Endothelial cell (in vitro differentiated cells): Measurements from ENCODE around the gene RNASEH1. TPM values are rescaled to one million over a fixed set of nuclear protein-coding genes. Genes with fewer than 3 reads are reported as not detected.

Experiments
- DNase-seq: peaks from one replicate; pipeline ENCODE4 v3.0.0; 2021; ENCODE audit warnings: low spot score
- H3K27ac Mint-ChIP-seq: one replicate; pipeline ENCODE4 v1.8.0; 2021; ENCODE audit warnings: mixed read lengths, inconsistent platforms; ENCODE audit not compliant: unreplicated experiment
- H3K27me3 Mint-ChIP-seq: one replicate; pipeline ENCODE4 v1.8.0; 2021; ENCODE audit warnings: mild to moderate bottlenecking, moderate library complexity, mixed read lengths, inconsistent platforms; ENCODE audit not compliant: unreplicated experiment
- H3K36me3 Mint-ChIP-seq: one replicate; pipeline ENCODE4 v1.8.0; 2021; ENCODE audit warnings: mild to moderate bottlenecking, low read depth, mixed read lengths, inconsistent platforms; ENCODE audit not compliant: unreplicated experiment
- H3K4me1 Mint-ChIP-seq: one replicate; pipeline ENCODE4 v1.8.0; 2021; ENCODE audit warnings: mild to moderate bottlenecking, mixed read lengths, inconsistent platforms; ENCODE audit not compliant: unreplicated experiment
- H3K4me3 Mint-ChIP-seq: one replicate; pipeline ENCODE4 v1.8.0; 2021; ENCODE audit warnings: mild to moderate bottlenecking, mixed read lengths, inconsistent platforms; ENCODE audit not compliant: unreplicated experiment
- H3K9me3 Mint-ChIP-seq: one replicate; pipeline ENCODE4 v1.8.0; 2021; ENCODE audit warnings: mixed read lengths, inconsistent platforms; ENCODE audit not compliant: unreplicated experiment
- long read RNA-seq: library from polyadenylated mRNA; unstranded; transcript quantifications from one replicate; pipeline ENCODE4 v2.0.0, GENCODE V29; 2020; ENCODE audit not compliant: unreplicated experiment
- total RNA-seq: library from RNA; stranded (reverse); fragmentation: NEBNext Ultra II Directional; extraction: Animal tissue kit (Norgen Biotek cat#: 25700); gene quantifications from one replicate; pipeline ENCODE4 v1.2.1, GENCODE V29; 2021; ENCODE audit not compliant: unreplicated experiment
- TF ChIP-seq, protein P1 (sequence below): fragments of 200-600 bp; sonication (generic); IDR thresholded peaks from one replicate; pipeline ENCODE4 v1.5.0; 2021; ENCODE audit warnings: antibody characterized with exemption; ENCODE audit not compliant: unreplicated experiment

Gene RNASEH1, protein sequence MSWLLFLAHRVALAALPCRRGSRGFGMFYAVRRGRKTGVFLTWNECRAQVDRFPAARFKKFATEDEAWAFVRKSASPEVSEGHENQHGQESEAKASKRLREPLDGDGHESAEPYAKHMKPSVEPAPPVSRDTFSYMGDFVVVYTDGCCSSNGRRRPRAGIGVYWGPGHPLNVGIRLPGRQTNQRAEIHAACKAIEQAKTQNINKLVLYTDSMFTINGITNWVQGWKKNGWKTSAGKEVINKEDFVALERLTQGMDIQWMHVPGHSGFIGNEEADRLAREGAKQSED
- total RNA-seq = 24.4 TPM
- long read RNA-seq, transcript RNASEH1-201 (8 exons, 1,887 nt) = major isoform, 31 of 42 reads
- long read RNA-seq, partial matches to known transcripts = 5 of 42 reads
- long read RNA-seq, other reads (novel, unspliced or antisense) = 6 of 42 reads

DNA sequence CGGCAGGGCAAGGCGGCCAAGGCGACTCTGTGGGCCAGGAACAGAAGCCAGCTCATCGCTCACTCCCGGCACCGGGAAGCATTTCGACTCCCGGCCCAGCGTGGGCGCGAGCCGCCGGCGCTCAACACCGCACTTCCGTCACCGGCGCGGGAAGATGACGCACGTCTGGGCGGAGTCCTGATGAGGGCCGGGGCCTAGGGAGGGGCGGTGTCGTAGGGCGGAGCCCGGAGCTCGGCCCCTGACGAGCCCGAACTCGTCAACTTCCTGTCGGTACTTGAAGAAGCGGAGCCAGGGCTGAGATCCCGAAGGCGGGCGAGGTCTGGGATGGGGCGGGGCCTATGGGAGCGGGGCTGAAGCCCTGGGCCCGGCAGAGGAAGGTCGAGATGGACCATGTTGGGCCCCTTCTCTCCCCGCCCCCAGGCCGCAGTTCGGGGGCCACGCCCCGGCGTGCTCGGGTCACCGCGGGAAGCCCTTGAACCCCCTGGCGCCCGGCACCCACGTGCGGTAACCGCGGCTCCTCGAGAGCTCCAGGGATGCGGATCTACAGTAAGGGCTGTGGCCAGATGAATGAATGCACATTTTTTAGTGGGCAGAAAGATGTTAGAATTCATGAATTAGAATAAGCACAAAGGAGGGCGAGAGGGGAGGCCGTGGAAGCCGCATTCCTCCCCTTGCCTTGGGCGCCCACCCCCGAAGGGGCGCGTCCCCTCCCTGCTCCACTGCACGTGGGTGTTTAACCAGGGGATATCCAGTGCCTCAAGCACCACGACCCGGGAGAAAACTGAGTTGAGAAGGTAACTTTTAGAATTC lies at the start of gene RNASEH1:
TSS of gene RNASEH1 (minus strand) at position 129 of the 810 bp plus-strand sequence. CDS start at position 56, 73 bp downstream.
- Mint-ChIP-seq H3K4me1 (peaks cover 10% of the 10 kb centered on the region), H3K27me3 (peaks cover 3% of the 10 kb centered on the region), H3K9me3 (no peaks in the 10 kb centered on the region), H3K4me3 (peak within 1 kb of the TSS; percentile 93), H3K27ac (peak within 1 kb of the TSS; percentile 87), H3K36me3 (peaks cover 18% of the 10 kb centered on the region)
- TF ChIP-seq, protein P1, sequence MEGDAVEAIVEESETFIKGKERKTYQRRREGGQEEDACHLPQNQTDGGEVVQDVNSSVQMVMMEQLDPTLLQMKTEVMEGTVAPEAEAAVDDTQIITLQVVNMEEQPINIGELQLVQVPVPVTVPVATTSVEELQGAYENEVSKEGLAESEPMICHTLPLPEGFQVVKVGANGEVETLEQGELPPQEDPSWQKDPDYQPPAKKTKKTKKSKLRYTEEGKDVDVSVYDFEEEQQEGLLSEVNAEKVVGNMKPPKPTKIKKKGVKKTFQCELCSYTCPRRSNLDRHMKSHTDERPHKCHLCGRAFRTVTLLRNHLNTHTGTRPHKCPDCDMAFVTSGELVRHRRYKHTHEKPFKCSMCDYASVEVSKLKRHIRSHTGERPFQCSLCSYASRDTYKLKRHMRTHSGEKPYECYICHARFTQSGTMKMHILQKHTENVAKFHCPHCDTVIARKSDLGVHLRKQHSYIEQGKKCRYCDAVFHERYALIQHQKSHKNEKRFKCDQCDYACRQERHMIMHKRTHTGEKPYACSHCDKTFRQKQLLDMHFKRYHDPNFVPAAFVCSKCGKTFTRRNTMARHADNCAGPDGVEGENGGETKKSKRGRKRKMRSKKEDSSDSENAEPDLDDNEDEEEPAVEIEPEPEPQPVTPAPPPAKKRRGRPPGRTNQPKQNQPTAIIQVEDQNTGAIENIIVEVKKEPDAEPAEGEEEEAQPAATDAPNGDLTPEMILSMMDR = no peak
- DNase-seq = peak; percentile 99

DNA sequence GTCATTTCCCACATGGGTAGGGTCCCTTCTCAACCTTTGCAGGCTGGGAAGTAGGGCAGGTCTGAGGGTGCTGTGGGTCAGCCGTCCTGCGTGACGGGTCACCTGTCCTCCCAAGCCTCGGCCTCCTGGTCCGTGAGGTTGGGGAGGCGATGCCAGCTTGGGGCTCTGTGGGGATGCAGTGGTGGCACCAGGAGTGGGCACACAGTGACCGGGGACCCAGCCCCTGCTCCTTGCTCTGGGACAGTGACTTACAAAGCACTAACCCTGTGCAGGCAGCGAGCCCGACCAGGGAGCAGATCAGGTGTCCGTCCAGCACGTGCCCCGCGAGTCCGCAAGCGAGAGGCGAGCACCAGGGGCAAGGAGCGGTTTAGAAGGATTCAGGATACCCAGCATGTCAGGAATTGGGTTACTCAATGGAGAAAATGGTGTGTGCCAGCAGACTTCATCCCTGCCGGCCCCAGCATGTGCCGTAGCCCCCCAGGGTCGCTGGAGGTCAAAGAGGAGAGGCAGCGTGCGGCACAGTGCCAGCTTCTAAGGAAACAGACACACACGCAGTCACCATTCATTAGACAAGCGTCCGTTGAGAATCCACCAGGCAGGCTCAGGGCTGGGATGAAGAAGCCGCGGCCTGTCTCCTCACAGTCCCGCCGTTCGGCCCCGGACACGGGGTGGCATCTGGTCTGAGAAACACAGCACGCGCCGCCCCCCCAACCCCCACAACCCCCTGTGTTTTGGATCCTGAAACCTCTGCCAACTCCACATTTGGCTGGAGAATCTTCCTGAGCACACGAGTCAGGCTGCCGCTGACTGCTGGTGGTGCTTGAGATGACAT lies 48.5 kb upstream of the RNASEH1 start:
- no peak overlapping the region for H3K27ac Mint-ChIP-seq
- no peaks in the 10 kb centered on the region for H3K36me3 Mint-ChIP-seq
- no peak for DNase-seq
- H3K4me3 Mint-ChIP-seq = no peak overlapping the region
- H3K9me3 Mint-ChIP-seq = no peaks in the 10 kb centered on the region
- TF ChIP-seq, protein P1 = no peak
- no peaks in the 10 kb centered on the region for H3K4me1 Mint-ChIP-seq
- H3K27me3 Mint-ChIP-seq = peaks cover 14% of the 10 kb centered on the region

DNA sequence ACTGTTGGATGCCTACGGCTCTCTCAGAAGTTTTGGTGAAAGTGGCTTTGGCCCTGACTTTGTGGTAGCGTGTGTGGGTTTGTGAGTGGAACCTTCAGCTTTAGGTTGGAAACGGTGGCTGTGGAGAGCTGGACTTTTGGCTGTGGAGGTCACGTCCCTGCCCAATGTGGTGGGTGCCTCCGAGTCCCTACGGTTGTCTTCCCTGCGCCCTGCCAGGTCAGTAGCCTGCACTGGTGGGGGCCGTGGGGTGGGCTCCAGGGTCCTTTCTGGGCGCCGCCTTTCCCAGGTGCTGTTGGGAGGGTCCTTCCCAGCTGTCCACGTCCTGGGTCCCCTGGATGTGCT lies 47.9 kb upstream of the RNASEH1 start:
- no peak for DNase-seq
- TF ChIP-seq, protein P1 = no peak
- Mint-ChIP-seq H3K9me3 (no peaks in the 10 kb centered on the region), H3K27ac (no peak overlapping the region), H3K4me3 (no peak overlapping the region), H3K27me3 (peaks cover 14% of the 10 kb centered on the region), H3K36me3 (no peaks in the 10 kb centered on the region), H3K4me1 (no peaks in the 10 kb centered on the region)

DNA sequence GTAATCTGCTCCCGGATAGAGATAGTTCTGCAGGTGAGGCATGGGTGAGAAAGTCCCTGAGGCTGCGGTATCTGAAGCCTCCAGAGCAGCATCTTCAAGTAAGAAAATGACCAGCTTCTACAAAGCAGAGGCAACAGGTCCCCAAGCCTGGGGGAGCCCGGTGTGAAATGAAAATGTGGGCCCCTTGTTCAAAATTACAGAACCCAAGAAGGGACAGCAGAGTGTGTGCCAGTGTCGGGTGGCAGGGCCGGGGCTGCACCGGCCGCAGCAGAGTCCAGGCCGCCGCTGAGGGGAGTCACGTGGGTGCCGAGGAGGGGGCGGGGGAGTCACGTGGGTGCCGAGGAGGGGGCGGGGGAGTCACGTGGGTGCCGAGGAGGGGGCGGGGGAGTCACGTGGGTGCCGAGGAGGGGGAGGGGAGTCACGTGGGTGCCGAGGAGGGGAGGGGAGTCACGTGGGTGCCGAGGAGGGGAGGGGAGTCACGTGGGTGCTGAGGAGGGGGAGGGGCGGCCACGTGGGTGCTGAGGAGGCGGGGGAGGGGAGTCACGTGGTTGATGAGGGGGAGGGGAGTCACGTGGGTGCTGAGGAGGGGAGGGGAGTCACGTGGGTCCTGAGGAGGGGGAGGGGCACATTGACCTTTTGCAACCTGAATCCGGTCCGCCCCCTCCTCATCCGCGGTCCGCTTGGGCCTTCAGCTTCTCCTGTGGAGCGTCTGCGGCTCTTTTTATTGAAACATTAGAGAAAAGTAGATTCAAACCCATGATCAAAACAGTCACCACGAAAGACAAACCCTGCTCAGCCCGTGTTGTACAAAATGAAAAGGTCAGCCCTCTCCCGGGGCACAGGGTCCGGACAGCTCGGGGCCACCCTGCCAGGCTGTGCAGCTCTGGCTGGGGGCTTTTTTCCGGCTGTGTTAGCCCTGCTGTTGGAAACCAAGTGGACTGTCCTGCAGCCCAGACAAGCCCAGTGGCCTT lies 47.1 kb upstream of the RNASEH1 start:
- H3K4me3 Mint-ChIP-seq = no peak overlapping the region
- H3K36me3 Mint-ChIP-seq = no peaks in the 10 kb centered on the region
- no peak overlapping the region for H3K27ac Mint-ChIP-seq
- no peak for DNase-seq
- TF ChIP-seq, protein P1 = no peak
- H3K9me3 Mint-ChIP-seq = no peaks in the 10 kb centered on the region
- no peaks in the 10 kb centered on the region for H3K4me1 Mint-ChIP-seq
- peaks cover 8% of the 10 kb centered on the region for H3K27me3 Mint-ChIP-seq
